WTC11 (cell line): ENCODE measurements around the gene TMEM187. TPM values are rescaled to one million over a fixed set of nuclear protein-coding genes. Genes with fewer than 3 reads are reported as not detected.

ENCODE experiments used
- ATAC-seq: fragments of 200-7000 bp; cut with Tn5 transposase; 2 replicates; pipeline ENCODE4 v1.10.0; 2021; ENCODE audit warnings: mild to moderate bottlenecking, moderate library complexity
- CTCF ChIA-PET: fragments of 300-600 bp; sonication (Branson Sonifier 250); formaldehyde crosslinking; loops from one replicate; lab custom pipeline; 2021; ENCODE audit warnings: antibody characterized with exemption; lab: Charles Lee
- POLR2A ChIA-PET: fragments of 350-600 bp; sonication (Branson Sonifier 250); formaldehyde crosslinking; loops from one replicate; lab custom pipeline; 2021; ENCODE audit warnings: antibody characterized with exemption; lab: Charles Lee
- DNase-seq: peaks from one replicate; pipeline ENCODE4 v3.0.0; 2021; ENCODE audit warnings: low spot score
- H3K27ac Mint-ChIP-seq: 2 replicates; pipeline ENCODE4 v1.8.0; 2021; ENCODE audit warnings: mixed read lengths
- H3K27me3 Mint-ChIP-seq: 2 replicates; pipeline ENCODE4 v1.8.0; 2021; ENCODE audit warnings: low read depth, mild to moderate bottlenecking, moderate library complexity, mixed read lengths
- H3K36me3 Mint-ChIP-seq: 2 replicates; pipeline ENCODE4 v1.8.0; 2021; ENCODE audit warnings: mixed read lengths
- H3K4me1 Mint-ChIP-seq: 2 replicates; pipeline ENCODE4 v1.8.0; 2022; ENCODE audit warnings: mixed read lengths
- H3K4me3 Mint-ChIP-seq: 2 replicates; pipeline ENCODE4 v1.8.0; 2021; ENCODE audit warnings: mild to moderate bottlenecking, moderate library complexity, mixed read lengths
- H3K9me3 Mint-ChIP-seq: 2 replicates; pipeline ENCODE4 v1.8.0; 2021; ENCODE audit warnings: mixed read lengths
- ATF1 ChIP-seq: sonication (generic); formaldehyde crosslinking; IDR thresholded peaks from 2 replicates; pipeline ENCODE4 v1.8.1; 2023; ENCODE audit warnings: mild to moderate bottlenecking, moderate library complexity, missing genetic modification reagents
- EMX1 ChIP-seq: fragments of 250-450 bp; sonication (Bioruptor Pico); IDR thresholded peaks from 2 replicates; pipeline ENCODE4 v1.8.0; 2021; ENCODE audit warnings: mild to moderate bottlenecking
- ETV6 ChIP-seq: sonication (generic); formaldehyde crosslinking; IDR thresholded peaks from 2 replicates; pipeline ENCODE4 v1.8.1; 2022; ENCODE audit warnings: mild to moderate bottlenecking, missing genetic modification reagents
- FOXK1 ChIP-seq: sonication (generic); formaldehyde crosslinking; IDR thresholded peaks from 2 replicates; pipeline ENCODE4 v1.8.0; 2022; ENCODE audit warnings: mild to moderate bottlenecking, moderate library complexity, missing genetic modification reagents
- IRF2 ChIP-seq: sonication (generic); formaldehyde crosslinking; IDR thresholded peaks from 2 replicates; pipeline ENCODE4 v1.8.0; 2022; ENCODE audit warnings: low read depth, missing genetic modification reagents, borderline replicate concordance
- JUN ChIP-seq: sonication (generic); formaldehyde crosslinking; IDR thresholded peaks from 2 replicates; pipeline ENCODE4 v1.8.0; 2023; ENCODE audit warnings: mild to moderate bottlenecking, missing genetic modification reagents
- MXD4 ChIP-seq: fragments of 250-450 bp; sonication (Bioruptor Pico); IDR thresholded peaks from 2 replicates; pipeline ENCODE4 v1.8.0; 2021; ENCODE audit warnings: mild to moderate bottlenecking, moderate library complexity, borderline replicate concordance
- NR3C1 ChIP-seq: sonication (generic); formaldehyde crosslinking; conservative IDR thresholded peaks from 2 replicates; pipeline ENCODE4 v1.8.1; 2023; ENCODE audit warnings: low read depth, mild to moderate bottlenecking, missing genetic modification reagents
- ZNF232 ChIP-seq: sonication (generic); formaldehyde crosslinking; IDR thresholded peaks from 2 replicates; pipeline ENCODE4 v1.8.0; 2022; ENCODE audit warnings: mild to moderate bottlenecking, missing genetic modification reagents
- ZNF396 ChIP-seq: fragments of 250-450 bp; sonication (Bioruptor Pico); IDR thresholded peaks from 2 replicates; pipeline ENCODE4 v1.8.0; 2021; ENCODE audit warnings: mild to moderate bottlenecking, moderate library complexity, borderline replicate concordance
- ZNF423 ChIP-seq: fragments of 250-450 bp; sonication (Bioruptor Pico); IDR thresholded peaks from 2 replicates; pipeline ENCODE4 v2.1.2; 2022; ENCODE audit warnings: mild to moderate bottlenecking, moderate library complexity
- total RNA-seq: library from RNA; stranded (reverse); gene quantifications from 3 replicates; pipeline ENCODE4 v1.2.3, GENCODE V29; 2021
- TF ChIP-seq, protein P1 (sequence below): sonication (generic); formaldehyde crosslinking; IDR thresholded peaks from 2 replicates; pipeline ENCODE4 v1.8.1; 2022; ENCODE audit warnings: mild to moderate bottlenecking, moderate library complexity, missing genetic modification reagents
- TF ChIP-seq, protein P2 (sequence below): sonication (generic); formaldehyde crosslinking; IDR thresholded peaks from 2 replicates; pipeline ENCODE4 v1.8.1; 2022; ENCODE audit warnings: missing genetic modification reagents, borderline replicate concordance
- TF ChIP-seq, protein P3 (sequence below): fragments of 250-450 bp; sonication (Bioruptor Pico); IDR thresholded peaks from 2 replicates; pipeline ENCODE4 v1.9.0; 2021; ENCODE audit warnings: mild to moderate bottlenecking
- TF ChIP-seq, protein P4 (sequence below): sonication (generic); formaldehyde crosslinking; IDR thresholded peaks from 2 replicates; pipeline ENCODE4 v1.8.1; 2023; ENCODE audit warnings: mild to moderate bottlenecking, missing genetic modification reagents, moderate library complexity
- TF ChIP-seq, protein P5 (sequence below): sonication (generic); formaldehyde crosslinking; conservative IDR thresholded peaks from 2 replicates; pipeline ENCODE4 v1.8.1; 2022; ENCODE audit warnings: mild to moderate bottlenecking, missing genetic modification reagents
- TF ChIP-seq, protein P6 (sequence below): sonication (generic); formaldehyde crosslinking; IDR thresholded peaks from 2 replicates; pipeline ENCODE4 v1.8.0; 2022; ENCODE audit warnings: missing genetic modification reagents

The TMEM187 gene
- total RNA-seq, 1 experiment from 2014 or later: 8.4 TPM

DNA sequence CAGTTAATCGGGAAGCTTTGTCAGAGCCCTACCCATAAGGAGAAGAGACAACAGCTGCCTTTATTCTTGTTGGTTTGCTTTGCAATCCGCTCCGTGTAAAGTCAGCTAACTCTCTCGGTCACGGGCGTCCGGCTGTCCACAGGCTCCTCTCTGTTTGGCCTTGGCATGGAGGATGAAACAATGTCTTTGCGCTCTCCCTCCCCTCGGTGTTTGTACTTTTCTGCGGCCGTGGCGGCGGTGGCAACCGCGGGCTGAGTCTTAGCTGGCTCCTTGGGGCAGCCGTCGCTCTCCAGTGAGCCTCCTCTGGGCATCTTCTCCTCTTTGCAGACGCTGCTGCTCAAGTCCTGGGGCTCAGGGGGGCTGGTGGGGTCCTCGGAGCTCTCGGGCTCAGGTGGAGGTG lies 57.7 kb downstream of the TMEM187 start:
- ChIA-PET POLR2A (no interaction called here), CTCF (interaction anchor here (0.7 kb wide), 1 partner anchor 16 kb away, joined by 3 read pairs; no protein-coding TSS in a partner anchor)
- DNase-seq (no peak), ATAC-seq (no peak)
- peaks cover 13% of the 10 kb centered on the region for H3K36me3 Mint-ChIP-seq
- peaks cover 35% of the 10 kb centered on the region for H3K4me1 Mint-ChIP-seq
- H3K27ac Mint-ChIP-seq: 0 out of 2 replicates have a peak overlapping the region, but pooled peaks have one; percentile 60
- H3K4me3 Mint-ChIP-seq: no peak overlapping the region
- no peaks in the 10 kb centered on the region for H3K27me3 Mint-ChIP-seq
- TF ChIP-seq, protein P1, sequence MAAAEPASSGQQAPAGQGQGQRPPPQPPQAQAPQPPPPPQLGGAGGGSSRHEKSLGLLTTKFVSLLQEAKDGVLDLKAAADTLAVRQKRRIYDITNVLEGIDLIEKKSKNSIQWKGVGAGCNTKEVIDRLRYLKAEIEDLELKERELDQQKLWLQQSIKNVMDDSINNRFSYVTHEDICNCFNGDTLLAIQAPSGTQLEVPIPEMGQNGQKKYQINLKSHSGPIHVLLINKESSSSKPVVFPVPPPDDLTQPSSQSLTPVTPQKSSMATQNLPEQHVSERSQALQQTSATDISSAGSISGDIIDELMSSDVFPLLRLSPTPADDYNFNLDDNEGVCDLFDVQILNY: no peak
- TF ChIP-seq, protein P2, sequence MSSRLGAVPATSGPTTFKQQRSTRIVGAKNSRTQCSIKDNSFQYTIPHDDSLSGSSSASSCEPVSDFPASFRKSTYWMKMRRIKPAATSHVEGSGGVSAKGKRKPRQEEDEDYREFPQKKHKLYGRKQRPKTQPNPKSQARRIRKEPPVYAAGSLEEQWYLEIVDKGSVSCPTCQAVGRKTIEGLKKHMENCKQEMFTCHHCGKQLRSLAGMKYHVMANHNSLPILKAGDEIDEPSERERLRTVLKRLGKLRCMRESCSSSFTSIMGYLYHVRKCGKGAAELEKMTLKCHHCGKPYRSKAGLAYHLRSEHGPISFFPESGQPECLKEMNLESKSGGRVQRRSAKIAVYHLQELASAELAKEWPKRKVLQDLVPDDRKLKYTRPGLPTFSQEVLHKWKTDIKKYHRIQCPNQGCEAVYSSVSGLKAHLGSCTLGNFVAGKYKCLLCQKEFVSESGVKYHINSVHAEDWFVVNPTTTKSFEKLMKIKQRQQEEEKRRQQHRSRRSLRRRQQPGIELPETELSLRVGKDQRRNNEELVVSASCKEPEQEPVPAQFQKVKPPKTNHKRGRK (CRISPR knock-in tag): no peak
- TF ChIP-seq, protein P3, sequence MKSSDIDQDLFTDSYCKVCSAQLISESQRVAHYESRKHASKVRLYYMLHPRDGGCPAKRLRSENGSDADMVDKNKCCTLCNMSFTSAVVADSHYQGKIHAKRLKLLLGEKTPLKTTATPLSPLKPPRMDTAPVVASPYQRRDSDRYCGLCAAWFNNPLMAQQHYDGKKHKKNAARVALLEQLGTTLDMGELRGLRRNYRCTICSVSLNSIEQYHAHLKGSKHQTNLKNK (CRISPR knock-in tag): no peak
- TF ChIP-seq MXD4 (CRISPR knock-in tag) (no peak), NR3C1 (CRISPR knock-in tag) (no peak), EMX1 (no peak), FOXK1 (no peak), ZNF232 (CRISPR knock-in tag) (no peak), ETV6 (CRISPR knock-in tag) (no peak), ATF1 (CRISPR knock-in tag) (no peak), ZNF423 (CRISPR knock-in tag) (no peak), JUN (no peak), IRF2 (no peak)
- TF ChIP-seq, protein P4, sequence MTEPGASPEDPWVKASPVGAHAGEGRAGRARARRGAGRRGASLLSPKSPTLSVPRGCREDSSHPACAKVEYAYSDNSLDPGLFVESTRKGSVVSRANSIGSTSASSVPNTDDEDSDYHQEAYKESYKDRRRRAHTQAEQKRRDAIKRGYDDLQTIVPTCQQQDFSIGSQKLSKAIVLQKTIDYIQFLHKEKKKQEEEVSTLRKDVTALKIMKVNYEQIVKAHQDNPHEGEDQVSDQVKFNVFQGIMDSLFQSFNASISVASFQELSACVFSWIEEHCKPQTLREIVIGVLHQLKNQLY (CRISPR knock-in tag): no peak
- TF ChIP-seq, protein P5, sequence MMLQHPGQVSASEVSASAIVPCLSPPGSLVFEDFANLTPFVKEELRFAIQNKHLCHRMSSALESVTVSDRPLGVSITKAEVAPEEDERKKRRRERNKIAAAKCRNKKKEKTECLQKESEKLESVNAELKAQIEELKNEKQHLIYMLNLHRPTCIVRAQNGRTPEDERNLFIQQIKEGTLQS (CRISPR knock-in tag): no peak
- TF ChIP-seq, protein P6, sequence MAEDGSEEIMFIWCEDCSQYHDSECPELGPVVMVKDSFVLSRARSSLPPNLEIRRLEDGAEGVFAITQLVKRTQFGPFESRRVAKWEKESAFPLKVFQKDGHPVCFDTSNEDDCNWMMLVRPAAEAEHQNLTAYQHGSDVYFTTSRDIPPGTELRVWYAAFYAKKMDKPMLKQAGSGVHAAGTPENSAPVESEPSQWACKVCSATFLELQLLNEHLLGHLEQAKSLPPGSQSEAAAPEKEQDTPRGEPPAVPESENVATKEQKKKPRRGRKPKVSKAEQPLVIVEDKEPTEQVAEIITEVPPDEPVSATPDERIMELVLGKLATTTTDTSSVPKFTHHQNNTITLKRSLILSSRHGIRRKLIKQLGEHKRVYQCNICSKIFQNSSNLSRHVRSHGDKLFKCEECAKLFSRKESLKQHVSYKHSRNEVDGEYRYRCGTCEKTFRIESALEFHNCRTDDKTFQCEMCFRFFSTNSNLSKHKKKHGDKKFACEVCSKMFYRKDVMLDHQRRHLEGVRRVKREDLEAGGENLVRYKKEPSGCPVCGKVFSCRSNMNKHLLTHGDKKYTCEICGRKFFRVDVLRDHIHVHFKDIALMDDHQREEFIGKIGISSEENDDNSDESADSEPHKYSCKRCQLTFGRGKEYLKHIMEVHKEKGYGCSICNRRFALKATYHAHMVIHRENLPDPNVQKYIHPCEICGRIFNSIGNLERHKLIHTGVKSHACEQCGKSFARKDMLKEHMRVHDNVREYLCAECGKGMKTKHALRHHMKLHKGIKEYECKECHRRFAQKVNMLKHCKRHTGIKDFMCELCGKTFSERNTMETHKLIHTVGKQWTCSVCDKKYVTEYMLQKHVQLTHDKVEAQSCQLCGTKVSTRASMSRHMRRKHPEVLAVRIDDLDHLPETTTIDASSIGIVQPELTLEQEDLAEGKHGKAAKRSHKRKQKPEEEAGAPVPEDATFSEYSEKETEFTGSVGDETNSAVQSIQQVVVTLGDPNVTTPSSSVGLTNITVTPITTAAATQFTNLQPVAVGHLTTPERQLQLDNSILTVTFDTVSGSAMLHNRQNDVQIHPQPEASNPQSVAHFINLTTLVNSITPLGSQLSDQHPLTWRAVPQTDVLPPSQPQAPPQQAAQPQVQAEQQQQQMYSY: no peak
- H3K9me3 Mint-ChIP-seq: no peaks in the 10 kb centered on the region

DNA sequence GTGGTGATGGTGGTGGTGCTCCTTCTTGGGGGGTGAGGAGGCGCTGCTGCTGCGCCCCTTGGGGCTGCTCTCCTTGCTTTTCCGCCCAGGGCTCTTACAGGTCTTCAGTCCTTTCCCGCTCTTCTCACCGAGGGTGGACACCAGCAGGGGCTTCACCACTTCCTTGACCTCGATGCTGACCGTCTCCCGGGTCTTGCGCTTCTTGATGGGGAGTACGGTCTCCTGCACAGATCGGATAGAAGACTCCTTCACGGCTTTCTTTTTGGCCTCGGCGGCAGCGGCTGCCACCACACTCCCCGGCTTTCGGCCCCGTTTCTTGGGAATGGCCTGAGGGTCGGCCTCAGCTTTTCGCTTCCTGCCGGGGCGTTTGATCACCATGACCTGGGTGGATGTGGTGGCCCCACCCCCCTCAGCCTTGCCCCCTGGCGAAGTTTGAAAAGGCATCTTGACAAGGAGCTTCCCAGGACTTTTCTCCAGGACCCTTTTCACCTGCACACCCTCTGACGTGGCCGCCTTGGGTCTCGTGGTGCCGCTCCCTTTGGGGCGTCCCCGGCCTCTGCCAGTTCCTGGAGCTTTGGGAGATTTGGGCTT lies 58.3 kb downstream of the TMEM187 start:
- DNase-seq (no peak), ATAC-seq (no peak)
- no peak overlapping the region for H3K4me3 Mint-ChIP-seq
- no peak overlapping the region; the same call in 1 of the 2 replicates for H3K27ac Mint-ChIP-seq
- H3K36me3 Mint-ChIP-seq: peaks cover 13% of the 10 kb centered on the region
- CTCF ChIA-PET: interaction anchor here (0.7 kb wide), 1 partner anchor 17 kb away, joined by 3 read pairs; no protein-coding TSS in a partner anchor
- no peak for TF ChIP-seq ZNF396 (CRISPR knock-in tag)
- TF ChIP-seq, protein P1: no peak
- no peaks in the 10 kb centered on the region for H3K27me3 Mint-ChIP-seq
- H3K9me3 Mint-ChIP-seq: no peaks in the 10 kb centered on the region
- POLR2A ChIA-PET: interaction anchor here (0.7 kb wide), 1 partner anchor 10 kb away, joined by 3 read pairs; no protein-coding TSS in a partner anchor
- H3K4me1 Mint-ChIP-seq: peaks cover 33% of the 10 kb centered on the region
